ENCODE data around the gene SORCS1.
A peak's percentile ranks its signal among the peaks of the same experiment; 100 is the strongest.

The SORCS1 gene

GRCh38 chr10:106655636-106656035 lies 508.9 kb downstream of the SORCS1 start:
- no peak for DNase-seq (ENCODE audit: low spot score)

DNA sequence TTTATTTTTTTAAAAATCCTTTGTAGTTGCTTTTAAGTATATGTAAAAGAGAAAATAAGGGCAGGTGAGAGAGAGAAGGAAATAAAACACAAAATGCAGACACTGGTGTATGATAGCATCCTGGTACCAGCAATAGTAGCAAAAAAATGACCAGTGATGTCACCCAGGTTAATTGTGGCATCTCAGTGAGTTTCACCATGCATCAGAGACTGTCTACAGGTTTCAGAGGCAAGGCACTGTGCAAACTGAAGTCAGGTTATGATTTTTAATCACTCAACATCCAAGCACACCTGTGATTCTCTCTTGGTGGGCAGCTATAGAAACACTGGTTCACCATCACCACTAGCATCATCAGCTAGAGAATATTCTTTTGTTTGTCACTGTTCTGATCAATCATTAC lies 509.3 kb downstream of the SORCS1 start:
- no peak for DNase-seq (ENCODE audit: low spot score)

DNA sequence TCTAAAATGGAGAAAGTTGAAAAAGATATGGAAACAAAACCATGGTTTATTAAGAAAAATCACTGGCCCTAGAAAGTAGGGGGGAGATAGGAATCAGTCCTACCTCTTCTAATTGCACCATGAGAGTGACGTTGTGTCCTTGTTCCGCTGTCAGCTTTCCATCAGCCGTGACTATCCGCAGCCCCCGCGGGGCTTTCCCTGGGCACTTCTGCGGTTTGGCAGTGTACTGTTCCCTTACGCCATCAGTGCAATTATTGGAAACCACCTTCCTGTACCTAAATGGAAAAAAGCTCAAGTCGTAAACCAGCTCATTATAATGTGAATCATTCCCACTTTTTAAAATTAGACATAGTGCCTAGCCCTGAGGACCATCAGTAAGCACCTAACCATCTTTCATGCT lies 512.2 kb downstream of the SORCS1 start:
- no peak for DNase-seq (ENCODE audit: low spot score)

- no peak for DNase-seq (ENCODE audit: low spot score)
Measured at GRCh38 chr10:106648534-106649481, 515.7 kb downstream of the SORCS1 start.

DNA sequence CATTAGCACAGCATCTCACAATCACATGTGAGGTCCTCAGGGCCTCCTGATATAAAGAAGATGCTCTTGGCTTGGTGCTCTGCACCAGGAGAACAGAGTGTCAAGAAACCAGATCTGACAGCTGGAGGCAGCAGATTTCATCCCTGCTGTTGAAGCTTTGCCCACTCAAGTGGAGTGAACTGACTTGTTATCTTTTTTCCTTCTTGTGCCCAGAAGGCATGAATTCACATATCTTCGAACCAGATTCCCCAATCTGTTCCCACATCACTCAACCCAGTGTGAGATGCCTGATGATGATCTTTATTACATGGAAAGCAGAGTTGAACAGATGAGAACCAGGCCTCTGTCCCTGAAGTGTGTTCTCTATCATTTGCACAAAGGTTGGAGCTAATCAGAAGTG lies 521.0 kb downstream of the SORCS1 start:
- no peak for DNase-seq (ENCODE audit: low spot score)

DNA sequence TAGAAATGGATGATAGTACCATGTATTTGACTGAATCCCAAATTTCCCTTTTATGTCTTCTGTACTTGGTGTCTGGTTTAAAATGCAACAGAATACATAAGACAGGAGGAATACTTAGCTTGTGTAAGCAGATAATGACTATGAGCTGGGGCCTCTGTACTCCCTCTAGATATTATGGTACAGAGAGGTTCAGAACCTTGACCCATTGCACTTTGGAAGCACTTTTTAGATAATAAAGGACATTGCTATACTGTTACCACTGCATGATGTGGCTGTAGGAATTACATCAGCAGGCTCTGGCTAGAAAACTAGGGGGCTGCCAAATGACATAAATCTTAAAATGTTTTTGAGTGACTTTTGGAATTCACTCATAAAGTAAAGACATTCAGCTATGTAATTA lies 526.6 kb downstream of the SORCS1 start:
- no peak for DNase-seq (ENCODE audit: low spot score)

DNA sequence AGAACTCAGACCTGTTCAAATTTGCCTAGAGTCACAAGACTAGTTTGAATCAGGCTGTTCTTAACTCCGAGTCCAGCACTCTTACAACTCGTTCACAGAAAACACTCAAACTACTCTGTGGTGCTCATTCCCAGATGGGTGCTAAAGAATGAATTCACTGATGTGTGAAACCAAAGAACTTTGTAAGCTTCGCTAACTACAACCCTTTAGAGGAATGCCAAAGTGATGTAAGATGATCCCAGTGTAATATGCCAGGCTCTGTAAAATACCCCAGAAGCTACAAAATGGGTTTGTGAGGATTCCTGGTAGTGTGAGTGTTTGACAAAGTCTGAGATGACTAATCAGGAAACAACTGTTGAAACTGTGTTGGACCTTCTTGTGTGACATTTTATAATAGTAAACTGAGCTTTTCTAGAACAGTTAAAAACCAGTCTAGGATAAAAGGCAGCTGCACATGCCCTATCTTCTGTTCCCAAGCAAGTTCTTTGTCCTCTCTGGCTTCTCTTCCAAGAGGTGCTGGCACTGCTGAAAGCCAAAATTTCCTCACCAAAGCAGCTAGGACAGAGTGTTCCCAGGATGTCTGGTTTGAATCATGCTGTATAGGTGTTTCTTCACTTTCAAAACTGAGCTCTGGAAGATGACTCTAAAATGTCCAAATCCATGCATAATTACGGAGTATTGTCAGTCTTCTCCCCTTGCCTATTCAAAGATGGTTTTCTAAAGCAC lies 527.6 kb downstream of the SORCS1 start:
- DNase-seq (ENCODE audit: low spot score), result no peak

DNA sequence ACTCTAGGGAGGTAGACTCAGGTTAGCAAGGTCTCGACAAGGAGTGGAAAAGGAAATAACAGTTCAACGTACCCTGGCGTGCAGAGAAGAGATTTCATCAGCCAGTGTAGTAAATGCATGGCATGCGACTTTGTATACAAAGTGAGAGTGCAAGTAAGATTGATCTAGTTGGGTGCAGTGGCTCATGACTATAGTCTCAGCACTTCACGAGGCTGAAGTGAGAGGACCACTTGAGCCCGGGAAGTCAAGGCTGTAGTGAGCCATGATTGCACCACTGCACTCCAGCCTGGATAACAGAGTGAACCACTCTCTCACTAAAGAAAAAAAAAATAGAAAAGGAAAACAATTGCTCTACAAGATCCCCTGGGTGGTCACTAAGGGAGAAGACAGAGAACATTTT lies 528.6 kb downstream of the SORCS1 start:
- no peak for DNase-seq (ENCODE audit: low spot score)

GRCh38 chr10:106631016-106631702 lies 533.3 kb downstream of the SORCS1 start:
- no peak for DNase-seq (ENCODE audit: low spot score)

- DNase-seq (ENCODE audit: low spot score), result no peak
Measured at GRCh38 chr10:106626371-106626770, 538.1 kb downstream of the SORCS1 start.

- no peak for DNase-seq (ENCODE audit: low spot score)
Measured at GRCh38 chr10:106625751-106626150, 538.8 kb downstream of the SORCS1 start.

DNA sequence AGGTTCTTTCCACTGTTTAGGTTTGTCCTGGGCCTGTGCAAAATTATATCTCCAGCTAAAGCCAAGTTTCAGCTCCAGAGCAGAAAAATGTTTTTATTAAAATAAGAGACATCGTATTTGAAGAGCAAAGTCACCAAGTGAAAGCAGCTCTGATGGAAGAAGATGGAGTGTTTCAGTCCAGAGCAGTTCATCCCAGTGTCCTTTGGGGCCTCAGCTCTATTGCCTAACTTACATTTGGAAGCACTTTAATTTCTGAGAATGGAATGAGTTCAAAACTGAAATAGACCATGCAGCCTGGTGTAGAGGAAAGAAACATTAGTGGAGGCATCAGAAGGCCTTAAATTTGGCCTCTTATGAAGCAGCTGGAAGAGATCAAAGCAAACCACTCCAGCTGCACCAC lies 545.2 kb downstream of the SORCS1 start:
- no peak for DNase-seq (ENCODE audit: low spot score)

DNA sequence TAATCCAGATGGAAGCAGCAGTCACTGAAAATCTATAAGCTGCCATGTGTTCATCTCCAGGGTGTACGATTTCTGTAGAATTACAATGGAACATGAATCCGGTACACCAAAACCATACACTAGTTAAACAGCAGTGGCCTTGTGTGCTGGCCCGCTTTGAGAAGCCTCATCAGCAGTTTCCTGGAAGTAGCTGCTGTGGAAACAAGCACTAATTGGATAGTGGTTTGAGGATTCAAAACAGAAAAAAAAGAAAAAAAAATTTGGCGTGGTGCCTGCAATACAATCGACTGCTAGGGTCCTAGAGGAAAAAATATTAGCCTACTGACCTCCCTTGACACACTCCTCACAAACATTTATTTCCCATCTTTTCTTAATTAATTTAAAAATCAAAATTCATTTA lies 545.9 kb downstream of the SORCS1 start:
- DNase-seq (ENCODE audit: low spot score), result no peak

DNA sequence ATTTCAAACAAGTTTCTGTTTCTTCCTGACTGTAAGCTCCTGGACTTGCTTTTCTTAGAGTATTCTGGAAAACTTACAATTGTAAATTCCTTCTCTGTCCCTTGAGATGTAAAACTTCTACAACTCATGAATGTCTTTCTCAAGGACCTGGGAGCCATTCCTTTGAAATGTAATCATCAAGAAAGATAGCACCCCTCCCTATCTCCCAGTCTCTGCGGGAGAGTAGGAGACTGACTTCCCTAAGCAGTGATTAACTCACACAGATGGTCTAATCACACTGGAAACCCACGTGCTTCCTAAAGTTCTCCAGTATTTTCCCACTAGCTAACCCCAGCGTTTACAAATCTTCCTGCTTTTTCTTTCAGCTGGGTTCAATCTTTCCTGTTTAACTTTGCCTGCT lies 549.4 kb downstream of the SORCS1 start:
- DNase-seq (ENCODE audit: low spot score), result peak; percentile 32

GRCh38 chr10:106614293-106614692 lies 550.2 kb downstream of the SORCS1 start:
- DNase-seq (ENCODE audit: low spot score), result no peak

DNA sequence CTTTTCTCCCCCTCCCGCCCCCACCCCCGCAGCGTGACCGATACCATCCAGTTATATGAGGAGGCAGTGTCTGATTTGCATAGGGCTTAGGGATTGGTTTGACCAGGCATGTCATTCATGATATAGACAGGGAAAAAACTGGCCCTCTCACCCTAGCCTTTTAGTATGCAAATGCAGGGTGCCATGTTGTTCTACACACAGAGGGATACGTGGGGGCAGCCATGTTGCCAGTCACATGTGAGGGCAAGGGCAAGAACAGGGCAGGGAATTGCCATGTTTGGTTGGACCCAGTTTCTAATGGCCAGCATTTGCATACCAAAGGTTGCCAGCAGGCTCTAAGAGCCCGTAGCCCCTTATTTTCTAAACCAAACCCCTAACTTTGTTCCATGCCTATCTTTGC lies 552.1 kb downstream of the SORCS1 start:
- DNase-seq (ENCODE audit: low spot score), result no peak

DNA sequence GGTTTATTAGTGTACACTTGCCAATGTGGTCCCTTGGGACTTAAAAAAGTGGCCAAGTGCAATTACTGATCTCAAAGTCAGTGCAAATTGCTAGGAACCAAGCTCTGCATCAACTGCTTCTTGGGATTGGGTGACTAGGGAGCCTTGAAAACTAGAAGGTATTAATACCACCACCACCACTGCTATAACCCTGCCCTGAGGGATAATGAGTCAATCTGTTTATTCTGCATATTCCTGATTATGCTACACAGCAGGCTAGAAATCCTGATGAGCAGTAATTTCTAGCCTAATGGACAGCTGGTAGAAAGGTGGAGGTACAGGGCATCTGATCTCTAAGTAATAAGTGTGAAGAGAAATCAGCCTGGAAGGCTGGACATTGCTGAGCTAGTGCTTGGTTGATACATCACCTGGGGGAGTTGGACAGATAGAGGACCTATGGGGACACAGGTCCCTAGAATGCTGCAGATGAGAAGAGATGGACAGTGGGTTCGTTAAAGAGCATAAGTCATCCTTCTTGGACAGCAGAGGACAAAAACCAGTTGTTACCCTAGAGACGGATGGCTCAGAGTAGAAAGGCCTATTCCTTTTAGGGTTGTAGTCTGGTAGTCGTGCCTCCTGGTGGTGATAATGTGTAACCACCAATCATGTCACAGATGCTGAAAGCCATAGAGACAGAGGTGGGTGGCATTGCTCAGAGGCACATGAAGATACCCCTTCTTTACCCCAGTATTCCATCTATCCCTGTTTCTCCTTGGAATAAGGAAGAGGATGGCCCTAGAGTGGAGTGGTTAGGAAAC lies 554.8 kb downstream of the SORCS1 start:
- DNase-seq (ENCODE audit: low spot score), result no peak

DNA sequence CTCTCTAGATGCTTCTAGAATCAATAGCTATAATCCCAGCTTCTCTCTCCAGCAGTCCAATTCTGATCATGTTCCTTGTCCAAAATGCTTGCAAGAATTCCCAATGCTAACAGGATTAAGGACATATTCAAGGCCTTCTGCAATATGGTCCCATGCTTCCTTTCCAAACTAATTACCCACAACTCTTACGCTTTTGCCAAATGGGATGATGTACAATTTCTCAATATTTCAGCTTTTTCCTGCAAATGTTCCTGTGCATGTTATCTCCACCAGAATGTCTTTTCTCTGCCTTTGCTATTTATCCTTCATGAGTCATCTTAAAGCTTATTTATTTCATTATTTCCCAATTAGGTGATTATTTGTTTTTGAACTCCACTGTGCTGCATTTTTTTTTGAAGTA lies 556.4 kb downstream of the SORCS1 start:
- DNase-seq (ENCODE audit: low spot score), result no peak

GRCh38 chr10:106595281-106595680 lies 569.2 kb downstream of the SORCS1 start:
- DNase-seq (ENCODE audit: low spot score), result no peak

DNA sequence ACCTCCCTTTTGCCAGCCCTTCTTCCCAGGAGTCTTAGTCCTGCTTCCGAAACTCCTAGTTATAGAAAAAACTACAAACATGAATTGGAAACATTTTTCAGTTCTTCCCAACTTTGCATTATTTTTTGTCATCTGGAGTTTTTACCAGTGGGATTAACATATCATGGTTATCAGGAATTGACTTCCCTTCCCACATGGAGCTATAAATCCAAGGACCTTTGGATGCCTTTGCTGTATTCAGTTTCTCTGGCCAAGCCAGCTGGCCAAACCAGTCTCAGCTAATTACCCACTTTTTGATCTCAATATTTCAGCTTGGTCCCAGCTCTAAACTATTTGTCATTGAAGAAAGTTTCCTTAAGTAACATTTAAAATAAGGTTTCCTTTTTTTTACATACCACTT lies 570.6 kb downstream of the SORCS1 start:
- no peak for DNase-seq (ENCODE audit: low spot score)

DNA sequence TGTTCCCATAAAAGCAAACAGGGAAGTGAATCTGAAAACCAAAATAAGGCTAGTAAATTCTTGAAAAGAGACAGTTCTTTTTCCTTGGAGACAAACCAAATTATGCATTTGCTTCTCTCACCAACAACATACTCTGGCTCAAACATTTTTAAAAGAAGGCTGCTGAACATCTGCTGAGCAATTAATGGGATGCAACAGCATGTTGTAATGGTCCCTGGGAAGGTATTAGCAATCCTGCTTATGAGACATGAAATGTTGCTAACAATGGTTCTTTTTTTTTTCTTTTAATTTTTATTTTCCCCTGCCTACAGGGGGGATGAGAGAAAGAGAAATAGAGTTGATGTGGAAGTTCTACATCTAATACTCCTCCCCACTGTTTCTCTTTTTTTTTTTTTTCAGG lies 572.1 kb downstream of the SORCS1 start:
- no peak for DNase-seq (ENCODE audit: low spot score)

GRCh38 chr10:106582291-106582690 lies 582.2 kb downstream of the SORCS1 start:
- DNase-seq (ENCODE audit: low spot score), result no peak
